Measurements from ENCODE around the gene MANF.

DNA sequence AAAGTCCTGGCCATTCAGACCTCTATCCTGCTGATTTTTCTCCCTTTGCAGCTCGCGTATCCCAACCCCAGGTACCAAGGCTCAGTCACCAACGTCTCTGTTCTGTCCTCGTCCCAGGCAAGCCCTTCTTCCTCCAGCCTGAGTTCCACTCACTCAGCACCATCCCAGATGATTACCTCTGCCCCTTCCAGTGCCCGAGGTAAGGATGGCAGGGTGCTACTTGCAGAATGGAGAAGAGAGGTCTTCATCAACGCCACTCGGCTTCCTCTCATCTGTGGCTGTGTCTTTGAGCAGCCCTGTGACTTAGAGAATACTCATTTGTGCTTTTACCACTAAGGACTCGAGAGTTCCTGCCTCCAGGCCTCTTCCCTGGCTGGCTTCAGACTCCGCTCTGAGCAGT, 22.6 kb upstream of the MANF start:
- TF ChIP-seq SP1 (IDR thresholded peaks at IDR 0.05) (no peak), CTBP1 (IDR thresholded peaks at IDR 0.05; ENCODE audit: borderline replicate concordance) (no peak), FOXM1 (IDR thresholded peaks at IDR 0.05; ENCODE audit: borderline replicate concordance) (no peak), ARNT (IDR thresholded peaks at IDR 0.05) (no peak)

All from HEK293T (cell line).